AG20443 (cell line): Measurements from ENCODE around the gene BANP.
"Not testable (repeated sequence)": the region's sequence is repeated elsewhere in the genome, so short reads cannot be mapped to it uniquely, and the experiment has no call there.

Source experiments
- DNase-seq: peaks from one replicate; pipeline ENCODE4 v3.0.0; 2012; ENCODE audit warnings: low spot score, mixed read lengths

BANP gene

GRCh38 chr16:87926246-87927194, 24.7 kb upstream of the BANP start:
- DNase-seq = no peak

- no peak for DNase-seq
Measured at GRCh38 chr16:87927195-87927562, 24.1 kb upstream of the BANP start.

- no peak for DNase-seq
Measured at GRCh38 chr16:87929986-87930385, 21.2 kb upstream of the BANP start.

- peak; percentile 57 for DNase-seq
Measured at GRCh38 chr16:87930456-87930855, 20.8 kb upstream of the BANP start.

GRCh38 chr16:87931504-87931903, 19.7 kb upstream of the BANP start:
- no peak for DNase-seq

GRCh38 chr16:87932475-87933139, 18.6 kb upstream of the BANP start:
- not testable (repeated sequence) for DNase-seq

- no peak for DNase-seq
Measured at GRCh38 chr16:87933140-87933495, 18.1 kb upstream of the BANP start.

- DNase-seq = not testable (repeated sequence)
Measured at GRCh38 chr16:87934752-87935425, 16.3 kb upstream of the BANP start.

GRCh38 chr16:87936016-87936374, 15.2 kb upstream of the BANP start:
- DNase-seq = not testable (repeated sequence)

GRCh38 chr16:87936375-87937230, 14.6 kb upstream of the BANP start, which contains the start of gene CA5A:
Gene CA5A, minus strand, starts transcription at chr16:87936529. Its CDS starts 79 bp downstream, at chr16:87936450.
- DNase-seq = no peak

- not testable (repeated sequence) for DNase-seq
Measured at GRCh38 chr16:87937231-87937542, 14.0 kb upstream of the BANP start.

- no peak for DNase-seq
Measured at GRCh38 chr16:87938412-87938949, 12.8 kb upstream of the BANP start.

- no peak for DNase-seq
Measured at GRCh38 chr16:87939562-87940423, 11.4 kb upstream of the BANP start.

GRCh38 chr16:87942680-87943079, 8.6 kb upstream of the BANP start:
- DNase-seq = no peak

- DNase-seq = peak; percentile 40
Measured at GRCh38 chr16:87945351-87946042, 5.7 kb upstream of the BANP start.

- DNase-seq = no peak
Measured at GRCh38 chr16:87946596-87947347, 4.5 kb upstream of the BANP start.

- DNase-seq = no peak
Measured at GRCh38 chr16:87947356-87948118, 3.7 kb upstream of the BANP start.

- no peak for DNase-seq
Measured at GRCh38 chr16:87948119-87948545, 3.1 kb upstream of the BANP start.

- DNase-seq = no peak
Measured at GRCh38 chr16:87948735-87949070, 2.5 kb upstream of the BANP start.
